ENCODE measurements around the gene EVC2.

The EVC2 gene

DNA sequence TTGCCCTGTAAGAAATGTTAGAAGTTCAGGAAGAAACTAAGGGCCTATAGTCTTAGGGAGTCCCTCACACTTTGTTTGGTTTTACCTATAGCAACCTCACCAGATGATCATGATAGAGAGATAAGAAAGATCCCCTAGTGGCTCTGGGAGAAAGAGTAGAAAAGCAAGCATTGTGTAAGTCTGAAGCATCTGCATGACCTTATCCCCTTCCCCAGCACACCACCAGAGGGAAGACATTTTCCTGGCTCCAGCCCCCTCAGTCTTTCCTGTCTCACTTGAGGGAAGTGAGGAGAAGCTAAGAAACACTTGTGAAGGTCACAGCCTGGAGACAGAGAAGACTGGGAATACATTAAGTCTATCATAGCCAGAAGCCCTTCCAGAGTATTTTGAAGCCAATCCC, 154.0 kb downstream of the EVC2 start:
- no peaks in the 10 kb centered on the region for H3F3A ChIP-seq (ENCODE audit: low read depth)
- H3K9me3 ChIP-seq (ENCODE audit: insufficient read depth, low read depth, low read length): no peaks in the 10 kb centered on the region
- no peaks in the 10 kb centered on the region for H3K79me2 ChIP-seq (ENCODE audit: insufficient read depth, low read length)
- no peaks in the 10 kb centered on the region for H3K4me1 ChIP-seq (ENCODE audit: insufficient read depth, low read length, poor library complexity, severe bottlenecking)
- H3K36me3 ChIP-seq (ENCODE audit: insufficient read depth, low read length): no peaks in the 10 kb centered on the region
- H3K4me2 ChIP-seq (ENCODE audit: low read depth, low read length, poor library complexity, severe bottlenecking): no peak overlapping the region
- no peak overlapping the region for H2AFZ ChIP-seq (ENCODE audit: low read length)
- no peak overlapping the region for H3K4me3 ChIP-seq (ENCODE audit: low read length, poor library complexity, severe bottlenecking)
- H3K9me2 ChIP-seq (replicated peaks; ENCODE audit: low read depth, low read length): no peaks in the 10 kb centered on the region
- H3K9ac ChIP-seq (ENCODE audit: low read depth, low read length, poor library complexity, severe bottlenecking): no peak overlapping the region
- TF ChIP-seq EZH2phosphoT487 (IDR thresholded peaks at IDR 0.05; ENCODE audit: borderline replicate concordance): no peak
- TF ChIP-seq, protein P1, sequence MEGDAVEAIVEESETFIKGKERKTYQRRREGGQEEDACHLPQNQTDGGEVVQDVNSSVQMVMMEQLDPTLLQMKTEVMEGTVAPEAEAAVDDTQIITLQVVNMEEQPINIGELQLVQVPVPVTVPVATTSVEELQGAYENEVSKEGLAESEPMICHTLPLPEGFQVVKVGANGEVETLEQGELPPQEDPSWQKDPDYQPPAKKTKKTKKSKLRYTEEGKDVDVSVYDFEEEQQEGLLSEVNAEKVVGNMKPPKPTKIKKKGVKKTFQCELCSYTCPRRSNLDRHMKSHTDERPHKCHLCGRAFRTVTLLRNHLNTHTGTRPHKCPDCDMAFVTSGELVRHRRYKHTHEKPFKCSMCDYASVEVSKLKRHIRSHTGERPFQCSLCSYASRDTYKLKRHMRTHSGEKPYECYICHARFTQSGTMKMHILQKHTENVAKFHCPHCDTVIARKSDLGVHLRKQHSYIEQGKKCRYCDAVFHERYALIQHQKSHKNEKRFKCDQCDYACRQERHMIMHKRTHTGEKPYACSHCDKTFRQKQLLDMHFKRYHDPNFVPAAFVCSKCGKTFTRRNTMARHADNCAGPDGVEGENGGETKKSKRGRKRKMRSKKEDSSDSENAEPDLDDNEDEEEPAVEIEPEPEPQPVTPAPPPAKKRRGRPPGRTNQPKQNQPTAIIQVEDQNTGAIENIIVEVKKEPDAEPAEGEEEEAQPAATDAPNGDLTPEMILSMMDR (conservative IDR thresholded peaks at IDR 0.05; ENCODE audit: low read length): no peak
- no peaks in the 10 kb centered on the region for H3K27me3 ChIP-seq (ENCODE audit: insufficient read depth, low read length, poor library complexity, severe bottlenecking)
- no peaks in the 10 kb centered on the region for H4K20me1 ChIP-seq (ENCODE audit: insufficient read depth, low read length, poor library complexity, severe bottlenecking)

DNA sequence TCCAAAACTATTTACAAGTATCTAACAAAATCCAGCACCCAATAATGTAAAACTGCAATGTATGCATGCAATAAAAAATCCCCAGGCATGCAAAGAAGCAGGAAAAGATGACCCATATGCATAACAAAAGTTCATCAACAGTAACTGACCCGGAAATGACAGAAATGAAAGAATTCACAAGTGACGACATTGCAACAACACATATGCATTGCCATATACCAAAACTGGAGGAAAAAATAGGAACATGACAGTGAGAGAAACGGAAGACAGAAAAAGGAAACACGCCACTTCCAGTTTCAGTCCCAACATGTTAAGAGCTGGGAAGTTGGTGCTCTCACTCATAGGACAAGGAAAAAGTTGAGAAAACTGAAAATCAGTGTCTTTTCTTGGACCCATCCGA, 154.6 kb downstream of the EVC2 start:
- Histone ChIP-seq H3K4me2 (ENCODE audit: low read depth, low read length, poor library complexity, severe bottlenecking) (no peak overlapping the region), H3K4me3 (ENCODE audit: low read length, poor library complexity, severe bottlenecking) (no peak overlapping the region), H4K20me1 (ENCODE audit: insufficient read depth, low read length, poor library complexity, severe bottlenecking) (no peaks in the 10 kb centered on the region), H3F3A (ENCODE audit: low read depth) (no peaks in the 10 kb centered on the region), H3K9ac (ENCODE audit: low read depth, low read length, poor library complexity, severe bottlenecking) (no peak overlapping the region), H3K79me2 (ENCODE audit: insufficient read depth, low read length) (no peaks in the 10 kb centered on the region), H3K4me1 (ENCODE audit: insufficient read depth, low read length, poor library complexity, severe bottlenecking) (no peaks in the 10 kb centered on the region), H2AFZ (ENCODE audit: low read length) (no peak overlapping the region), H3K36me3 (ENCODE audit: insufficient read depth, low read length) (no peaks in the 10 kb centered on the region), H3K9me2 (replicated peaks; ENCODE audit: low read depth, low read length) (no peaks in the 10 kb centered on the region), H3K9me3 (ENCODE audit: insufficient read depth, low read depth, low read length) (no peaks in the 10 kb centered on the region), H3K27me3 (ENCODE audit: insufficient read depth, low read length, poor library complexity, severe bottlenecking) (no peaks in the 10 kb centered on the region)
- TF ChIP-seq EZH2phosphoT487 (IDR thresholded peaks at IDR 0.05; ENCODE audit: borderline replicate concordance): no peak
- TF ChIP-seq, protein P1 (conservative IDR thresholded peaks at IDR 0.05; ENCODE audit: low read length): no peak

DNA sequence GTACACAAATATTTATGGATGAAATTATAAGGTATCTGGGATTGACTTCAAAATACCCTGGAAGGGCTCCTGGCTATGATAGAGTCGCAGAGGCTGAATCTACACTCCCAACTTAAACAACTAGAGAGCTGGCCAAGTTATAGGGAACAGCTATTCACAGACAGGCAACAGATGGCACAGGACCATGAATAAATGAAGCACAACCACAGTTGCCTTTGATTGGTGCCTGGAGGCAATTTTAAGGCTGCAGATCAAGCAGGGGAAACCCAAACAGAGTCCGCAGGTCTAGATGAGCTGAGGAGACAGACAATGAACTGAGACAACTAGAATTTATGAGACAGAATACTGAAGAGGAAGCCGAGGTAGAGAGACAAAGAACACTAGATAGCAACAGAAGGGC, 155.9 kb downstream of the EVC2 start:
- Histone ChIP-seq H3K79me2 (ENCODE audit: insufficient read depth, low read length) (no peaks in the 10 kb centered on the region), H3F3A (ENCODE audit: low read depth) (no peaks in the 10 kb centered on the region), H3K9ac (ENCODE audit: low read depth, low read length, poor library complexity, severe bottlenecking) (no peak overlapping the region), H3K9me2 (replicated peaks; ENCODE audit: low read depth, low read length) (no peaks in the 10 kb centered on the region), H3K27me3 (ENCODE audit: insufficient read depth, low read length, poor library complexity, severe bottlenecking) (no peaks in the 10 kb centered on the region), H2AFZ (ENCODE audit: low read length) (no peak overlapping the region), H3K36me3 (ENCODE audit: insufficient read depth, low read length) (no peaks in the 10 kb centered on the region), H3K4me1 (ENCODE audit: insufficient read depth, low read length, poor library complexity, severe bottlenecking) (no peaks in the 10 kb centered on the region), H3K9me3 (ENCODE audit: insufficient read depth, low read depth, low read length) (no peaks in the 10 kb centered on the region), H4K20me1 (ENCODE audit: insufficient read depth, low read length, poor library complexity, severe bottlenecking) (no peaks in the 10 kb centered on the region), H3K4me2 (ENCODE audit: low read depth, low read length, poor library complexity, severe bottlenecking) (no peak overlapping the region), H3K4me3 (ENCODE audit: low read length, poor library complexity, severe bottlenecking) (no peak overlapping the region)
- no peak for TF ChIP-seq EZH2phosphoT487 (IDR thresholded peaks at IDR 0.05; ENCODE audit: borderline replicate concordance)
- TF ChIP-seq, protein P1 (conservative IDR thresholded peaks at IDR 0.05; ENCODE audit: low read length): no peak
